DMS153 (cell line): Measurements from ENCODE around the gene TSTD2.

Source experiments
- DNase-seq: peaks from one replicate; lab custom pipeline; 2025; lab: John Stamatoyannopoulos, UW

Gene TSTD2

DNA sequence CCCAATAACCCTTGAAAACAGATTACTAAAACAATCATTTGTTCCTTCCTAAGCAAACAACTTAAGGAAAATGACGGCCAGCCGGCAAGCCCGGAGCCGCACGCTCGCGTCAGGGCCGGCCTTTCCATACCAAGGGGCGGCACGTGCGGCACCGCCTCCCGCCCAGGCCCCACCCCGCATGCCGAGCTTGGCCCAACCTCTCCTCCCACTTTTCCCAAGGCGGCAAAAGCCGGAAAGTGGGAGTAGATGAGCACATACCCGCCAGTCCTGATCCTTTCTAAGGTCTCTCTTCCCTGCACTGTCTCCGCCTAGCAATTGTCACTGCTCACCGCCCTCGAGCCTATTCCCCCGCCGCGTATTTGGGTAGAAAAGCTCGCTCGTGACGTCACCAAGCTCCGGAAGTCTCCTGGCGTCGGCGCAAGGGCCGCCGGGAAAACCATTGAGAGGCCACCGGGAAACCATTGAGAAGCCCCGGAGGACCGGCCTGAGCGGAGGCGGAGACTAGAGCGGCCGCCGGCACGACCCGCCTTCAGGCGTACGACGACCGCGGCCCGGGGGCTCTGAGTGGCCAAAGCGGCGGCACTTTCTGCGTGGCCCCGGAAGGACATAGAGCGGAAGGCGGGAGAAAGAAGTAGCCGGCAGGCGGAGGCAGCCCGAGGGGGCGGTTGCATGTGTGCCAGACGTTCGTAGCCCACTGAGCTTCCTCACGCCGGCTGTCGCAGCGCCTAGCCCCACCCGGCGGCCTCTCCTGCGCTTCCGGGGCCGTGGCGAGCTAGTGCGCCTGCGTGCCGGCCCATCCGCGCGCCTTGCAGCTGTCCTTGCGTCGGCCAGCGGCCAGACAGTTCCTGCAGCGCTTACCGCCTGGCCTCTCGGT lies at the start of gene TSTD2, which contains the start of gene NCBP1:
TSS of gene TSTD2 (minus strand) at position 384 of the 874 bp plus-strand sequence. CDS start 5,806 bp downstream, outside the sequence.
TSS of gene NCBP1 (plus strand) at position 837 of the 874 bp plus-strand sequence. CDS start 61 bp downstream, outside the sequence.
- peak; percentile 95 for DNase-seq

DNA sequence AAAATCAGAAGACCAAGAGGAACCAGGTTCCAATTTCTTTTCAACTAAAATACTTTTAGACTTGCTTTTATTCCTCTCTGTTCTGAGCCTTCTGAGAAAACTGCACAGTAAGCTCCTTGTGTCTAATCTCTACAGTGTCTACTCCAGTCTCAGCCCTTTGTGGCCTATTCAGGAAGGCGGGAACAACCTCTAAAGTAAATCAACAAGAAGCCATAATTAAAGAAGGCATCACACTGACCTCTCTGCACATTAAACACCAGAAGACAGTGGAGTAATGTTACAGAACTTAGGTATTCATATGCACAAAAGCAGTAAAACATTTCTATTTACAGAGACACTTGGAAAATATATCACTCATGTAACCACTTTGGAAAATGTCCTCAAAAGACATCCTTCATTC lies 49.1 kb upstream of the TSTD2 start:
- DNase-seq: no peak

DNA sequence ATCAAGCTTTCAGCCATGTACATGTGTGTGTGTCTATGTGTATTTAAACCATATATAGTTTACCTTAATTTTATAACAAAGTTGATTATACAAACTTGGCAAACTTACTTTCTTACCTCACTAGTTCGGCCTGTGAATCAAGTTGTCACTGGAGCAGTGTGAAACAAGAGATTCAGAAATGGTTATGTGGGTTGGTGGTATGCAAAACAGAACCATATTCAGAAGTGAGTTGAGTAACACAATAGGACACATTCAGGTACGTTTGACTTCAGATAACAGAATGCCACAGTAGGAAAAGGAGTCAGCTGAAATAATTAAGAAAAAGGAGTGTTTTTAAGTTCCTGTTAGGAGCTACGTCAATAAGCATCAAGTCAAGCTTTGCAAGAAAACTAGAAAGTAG lies 42.5 kb upstream of the TSTD2 start:
- no peak for DNase-seq

DNA sequence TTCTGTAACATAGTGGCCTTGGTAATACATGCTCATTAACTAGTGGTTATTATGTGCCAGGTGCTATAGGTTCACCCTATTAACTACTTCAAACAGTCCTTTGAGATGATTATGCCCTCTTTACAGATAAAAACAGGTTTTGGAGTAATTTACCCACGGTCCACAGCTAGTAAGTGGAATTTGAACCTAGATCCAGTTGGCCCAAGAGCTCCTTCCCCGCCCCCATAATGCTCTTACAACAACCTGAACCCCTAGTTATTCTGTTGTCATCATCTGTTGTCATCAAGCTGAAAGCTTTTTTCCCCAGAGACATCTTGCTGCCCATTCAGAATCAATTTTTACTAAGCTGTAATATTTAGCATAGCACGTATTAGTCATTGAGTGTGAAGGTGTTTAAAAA lies 40.8 kb upstream of the TSTD2 start:
- no peak for DNase-seq

DNA sequence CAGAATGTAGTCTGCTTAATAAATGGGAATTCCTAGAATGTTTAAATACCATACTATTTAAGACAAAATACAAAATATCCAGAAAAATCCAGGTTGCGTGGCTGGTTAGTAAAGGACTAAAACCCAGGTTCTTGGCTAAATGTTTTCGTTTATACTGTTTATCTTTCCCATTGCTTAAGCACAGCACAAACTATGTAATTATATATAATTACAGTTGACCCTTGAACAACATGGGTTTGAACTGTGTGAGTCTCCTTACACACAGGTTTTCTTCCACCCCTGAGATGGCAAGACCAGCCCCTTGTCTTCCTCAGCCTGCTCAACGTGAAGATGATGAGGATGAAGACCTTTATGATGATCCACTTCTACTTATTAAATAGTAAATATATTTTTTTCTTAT lies 39.2 kb upstream of the TSTD2 start:
- no peak for DNase-seq

DNA sequence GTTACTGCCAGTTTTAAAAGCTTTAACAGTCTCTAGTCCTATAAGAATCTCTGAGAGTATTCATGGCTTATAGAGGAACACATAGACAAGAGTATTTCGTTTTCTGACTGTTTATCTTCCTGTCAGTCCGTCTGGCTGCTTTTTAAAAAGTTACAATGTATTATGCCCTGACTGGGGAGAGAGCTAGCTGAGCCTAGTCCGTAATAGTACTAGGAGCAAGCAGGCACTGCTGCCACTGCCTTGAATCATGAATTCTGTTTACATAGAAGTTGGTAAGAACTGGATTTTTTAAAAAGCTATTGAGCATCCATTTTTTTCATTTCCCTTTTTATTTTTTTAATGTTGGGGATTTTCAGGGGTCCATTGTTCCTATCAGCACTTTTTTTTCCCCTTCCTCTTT lies 37.4 kb upstream of the TSTD2 start:
- DNase-seq: no peak

DNA sequence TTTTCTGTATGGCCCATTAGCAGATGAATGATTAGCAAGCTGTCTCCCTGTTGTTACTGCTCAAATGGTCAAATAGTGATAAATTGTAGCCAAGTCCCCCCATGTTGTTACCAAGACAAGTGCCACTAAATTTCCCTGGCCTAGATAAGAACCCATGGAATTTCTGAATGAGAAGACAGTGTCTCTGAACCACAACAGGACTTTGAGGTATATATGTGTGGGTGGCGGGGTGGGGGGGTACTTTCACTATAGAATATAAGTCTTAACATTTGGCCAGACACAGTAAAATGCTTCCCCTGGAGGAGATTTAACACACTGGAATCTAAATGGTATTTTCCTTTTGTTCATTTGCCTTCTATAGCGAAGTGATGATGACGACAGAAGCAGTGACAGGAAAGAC lies 35.3 kb upstream of the TSTD2 start:
- no peak for DNase-seq

DNA sequence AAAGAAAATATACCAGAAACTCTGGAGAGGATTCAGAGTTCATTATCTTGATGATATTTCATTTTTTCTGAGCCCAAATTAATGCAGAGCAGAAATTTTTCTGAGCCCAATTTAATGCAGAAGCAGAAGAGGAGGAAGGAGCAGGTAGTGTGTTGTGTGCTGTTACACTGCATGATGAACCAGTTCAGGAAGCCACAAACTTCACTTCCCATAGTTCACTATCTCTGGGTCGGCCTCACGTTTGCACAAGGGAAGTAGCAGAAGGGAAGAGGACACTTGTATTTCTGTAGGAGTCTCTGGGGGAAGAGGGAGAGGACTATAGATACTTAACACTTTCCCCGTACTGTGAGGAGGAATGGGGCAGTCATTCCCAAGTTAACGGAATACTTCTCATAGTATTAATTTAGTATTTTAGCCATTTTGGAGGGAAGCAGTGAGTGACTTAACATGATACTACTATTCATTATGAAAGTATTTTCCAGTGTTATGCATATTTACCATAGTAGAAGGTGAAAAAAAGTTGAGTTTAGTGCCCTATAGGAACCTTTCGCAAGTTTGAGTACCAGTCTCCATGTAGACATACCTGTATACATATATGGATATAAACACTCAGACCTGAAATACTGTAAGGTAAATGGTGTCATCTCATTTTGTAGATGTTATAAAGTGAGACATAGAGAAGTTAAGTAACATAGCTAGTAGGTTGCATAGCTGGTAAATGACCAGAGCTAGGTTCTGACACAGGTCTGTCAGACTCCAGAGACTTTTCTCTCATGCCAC lies 33.9 kb upstream of the TSTD2 start:
- DNase-seq: no peak

DNA sequence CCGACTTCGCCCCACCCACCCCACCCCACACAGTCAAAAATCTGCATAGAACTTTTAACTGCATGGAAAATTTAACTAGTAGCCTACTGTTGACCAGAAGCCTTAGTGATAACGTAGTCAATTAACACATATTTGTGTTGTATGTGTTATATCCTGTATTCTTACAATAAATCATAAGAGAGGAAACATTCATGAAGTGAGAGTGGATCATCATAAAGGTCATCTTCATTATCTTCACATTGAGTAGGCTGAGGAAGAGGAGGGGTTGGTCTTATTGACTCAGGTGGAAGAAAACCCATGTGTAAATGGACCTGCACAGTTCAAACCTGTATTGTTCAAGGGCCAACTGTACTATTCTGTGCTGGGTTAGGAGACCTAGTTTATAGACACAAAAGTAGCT lies 32.6 kb upstream of the TSTD2 start:
- DNase-seq: no peak

DNA sequence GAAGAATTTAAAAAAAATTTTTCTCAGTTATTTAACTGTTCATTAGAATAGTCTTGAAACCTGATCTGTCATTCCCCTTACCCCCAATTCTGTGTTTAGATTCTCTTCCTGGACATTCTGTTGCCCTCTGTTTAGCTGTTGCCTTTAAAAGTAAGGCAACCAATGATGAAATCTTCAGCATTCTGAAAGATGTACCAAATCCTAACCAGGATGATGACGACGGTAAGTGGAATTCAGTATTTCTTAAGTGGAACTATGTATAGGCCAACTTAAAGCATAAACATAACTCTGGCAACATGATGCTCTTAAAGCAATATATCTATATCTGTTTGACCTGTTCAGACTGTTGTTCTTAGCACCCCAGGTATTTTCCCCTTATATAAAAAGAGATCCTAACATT lies 27.7 kb upstream of the TSTD2 start:
- no peak for DNase-seq

DNA sequence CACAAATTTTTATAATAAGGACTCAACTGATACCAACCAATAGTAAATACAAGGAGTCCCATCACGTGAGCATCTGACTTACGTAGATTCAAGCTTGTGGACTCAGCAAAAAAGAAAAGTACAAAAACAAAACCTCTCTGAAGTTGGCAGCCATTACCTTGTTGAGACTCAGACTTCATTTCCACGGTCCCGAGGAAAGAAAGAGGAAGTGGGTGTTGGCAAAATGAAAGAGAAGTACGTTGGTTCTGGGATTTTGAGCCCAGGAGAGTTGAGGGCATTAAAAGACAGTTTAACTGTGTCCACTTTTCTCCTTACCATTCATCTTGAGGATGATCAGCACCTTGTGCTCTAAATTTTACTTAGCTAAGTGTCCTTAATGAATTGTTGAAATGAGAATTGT lies 27.2 kb upstream of the TSTD2 start:
- DNase-seq: no peak

DNA sequence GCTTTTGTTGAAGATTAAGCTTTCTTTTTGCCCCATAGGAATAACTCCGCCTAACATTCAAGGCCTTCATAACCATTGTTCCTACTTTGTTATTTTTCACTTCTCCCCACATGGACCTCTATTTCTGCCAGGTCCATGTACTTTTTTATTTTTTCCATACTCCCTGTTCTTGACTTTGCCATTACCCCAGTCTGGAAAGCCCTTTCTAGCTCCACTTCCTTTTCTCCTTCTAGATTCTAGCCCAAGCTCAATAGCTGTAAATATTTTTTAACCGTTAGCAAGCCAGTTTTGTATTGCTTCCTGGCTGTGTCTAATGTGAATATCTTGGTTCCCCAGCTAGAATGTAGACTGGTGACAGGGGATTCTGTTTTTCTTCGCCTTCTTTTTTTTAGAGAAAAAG lies 26.6 kb upstream of the TSTD2 start:
- no peak for DNase-seq

DNA sequence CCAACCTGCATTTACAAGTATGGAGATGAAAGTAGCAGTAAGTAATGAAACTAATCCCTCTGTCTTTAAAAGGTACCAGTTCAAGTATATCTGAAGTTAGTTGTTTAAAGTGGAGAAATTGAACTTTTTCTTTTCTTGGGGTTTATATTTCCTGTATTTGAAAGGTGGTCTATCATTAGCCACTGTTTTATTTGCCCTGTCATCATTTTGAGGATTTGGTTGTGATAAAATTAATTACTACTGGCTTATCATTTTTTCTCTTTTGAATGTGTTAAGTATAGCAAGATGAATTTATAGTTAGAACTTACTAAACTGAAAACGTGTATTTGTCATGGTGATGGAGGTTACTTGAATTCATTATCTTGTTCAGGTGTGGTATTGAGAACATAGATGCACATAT lies 25.5 kb upstream of the TSTD2 start:
- DNase-seq: no peak

DNA sequence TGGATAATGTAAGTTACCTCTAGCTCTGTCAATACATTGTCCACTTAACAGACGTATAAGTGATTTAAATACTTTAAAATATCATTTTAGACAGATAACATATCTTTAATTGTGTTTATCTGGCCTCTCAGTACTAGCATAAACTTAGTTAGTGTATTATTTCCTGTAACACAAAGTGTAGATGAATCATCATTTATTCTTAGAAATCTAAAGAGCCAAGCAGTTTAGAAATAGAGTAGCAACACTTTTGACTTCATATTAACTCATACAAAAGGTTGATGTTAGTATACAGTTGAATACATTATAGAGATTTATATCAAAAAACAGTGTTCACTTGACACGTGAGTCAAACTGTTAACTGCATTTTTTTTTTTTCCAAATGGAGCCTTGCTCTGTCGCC lies 18.5 kb upstream of the TSTD2 start:
- no peak for DNase-seq

DNA sequence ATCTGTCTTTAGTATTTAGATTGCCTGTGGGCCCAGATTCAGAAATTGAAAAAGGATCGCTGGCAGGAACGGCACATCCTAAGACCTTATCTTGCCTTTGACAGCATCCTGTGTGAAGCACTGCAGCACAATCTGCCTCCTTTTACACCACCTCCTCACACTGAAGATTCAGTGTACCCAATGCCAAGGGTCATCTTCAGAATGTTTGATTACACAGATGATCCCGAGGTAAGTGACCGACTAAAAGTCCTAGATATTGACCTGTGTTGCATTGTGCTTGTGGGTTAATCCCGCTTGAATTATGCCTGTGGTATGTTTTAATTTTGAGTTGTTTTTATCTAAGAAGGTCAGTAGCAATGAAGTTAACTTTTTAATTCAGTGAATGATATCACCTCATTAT lies 14.8 kb upstream of the TSTD2 start:
- no peak for DNase-seq

DNA sequence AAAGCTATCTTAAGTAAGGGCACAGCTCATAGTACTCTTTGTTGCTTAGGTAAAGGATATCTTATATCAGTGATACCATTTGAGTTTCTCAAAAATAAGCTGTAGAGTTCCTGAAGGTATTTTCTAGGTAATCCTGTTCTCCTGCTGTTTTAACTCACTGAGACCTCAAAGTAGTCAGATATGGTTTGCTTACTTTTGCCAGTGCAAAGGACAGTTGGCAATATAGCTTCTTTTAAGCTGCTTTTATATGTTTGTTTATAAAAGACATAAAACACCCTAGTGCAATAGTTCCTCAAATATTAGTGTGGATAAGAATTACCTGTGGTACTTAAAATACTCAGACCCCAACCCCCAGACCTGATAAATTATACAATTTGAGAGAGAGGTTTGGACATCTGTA lies 12.6 kb upstream of the TSTD2 start:
- DNase-seq: no peak

DNA sequence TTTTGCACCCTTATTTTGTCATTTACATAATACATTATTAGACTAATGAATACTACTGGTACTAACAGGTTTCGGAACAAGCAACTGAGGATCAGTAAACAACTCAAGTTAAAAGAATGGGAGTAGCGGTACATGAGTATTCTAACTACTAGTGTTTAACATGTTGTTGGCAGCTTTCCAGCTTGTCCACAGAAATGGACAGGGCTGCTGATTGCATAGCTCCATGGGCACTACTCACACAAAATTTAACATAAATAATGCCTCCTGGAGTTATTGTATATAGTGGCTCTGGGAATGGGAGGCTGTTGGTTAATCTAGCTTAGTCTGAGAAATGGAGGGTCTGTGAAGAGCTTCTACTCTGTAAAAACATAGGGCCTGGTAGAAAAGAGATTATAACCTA lies 7.2 kb upstream of the TSTD2 start:
- DNase-seq: peak; percentile 8

DNA sequence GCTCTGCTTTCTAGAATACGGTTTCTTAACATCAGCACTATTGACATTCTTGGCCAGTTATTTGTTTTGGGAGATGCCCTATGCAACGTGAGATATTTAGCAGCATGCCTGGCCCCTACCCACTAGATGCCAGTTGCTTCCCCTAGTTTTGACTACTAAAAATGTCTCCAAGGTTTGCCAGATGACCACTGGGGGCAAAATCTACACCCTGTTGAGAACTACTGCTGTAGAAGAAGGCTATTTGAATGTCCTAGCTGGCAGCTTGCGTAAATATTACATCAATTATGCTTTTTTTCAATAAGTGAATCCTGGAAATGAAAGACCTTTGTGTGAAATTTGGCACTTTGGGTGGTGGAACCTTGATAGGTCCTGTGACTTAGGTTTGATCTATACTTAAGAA lies 5.5 kb upstream of the TSTD2 start:
- no peak for DNase-seq

DNA sequence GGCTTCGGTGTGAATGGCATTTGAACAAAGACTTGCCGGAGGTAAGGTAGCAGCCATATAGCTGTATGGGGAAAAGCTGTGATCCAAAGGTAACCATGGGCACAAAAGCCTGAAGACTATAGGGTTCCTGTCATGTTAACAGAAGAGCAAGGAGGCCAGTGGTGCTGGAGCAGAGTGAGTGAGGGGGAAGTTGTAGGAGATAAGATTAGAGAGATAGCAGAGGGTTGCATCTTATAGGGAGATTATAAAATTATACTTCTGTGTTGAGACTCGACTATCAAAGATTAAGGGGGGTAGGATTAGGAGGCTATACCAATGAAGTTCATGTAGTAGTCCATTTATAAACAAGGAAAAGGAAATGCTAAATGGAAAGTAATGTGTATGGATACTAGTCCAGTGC lies 3.7 kb upstream of the TSTD2 start:
- DNase-seq: no peak

DNA sequence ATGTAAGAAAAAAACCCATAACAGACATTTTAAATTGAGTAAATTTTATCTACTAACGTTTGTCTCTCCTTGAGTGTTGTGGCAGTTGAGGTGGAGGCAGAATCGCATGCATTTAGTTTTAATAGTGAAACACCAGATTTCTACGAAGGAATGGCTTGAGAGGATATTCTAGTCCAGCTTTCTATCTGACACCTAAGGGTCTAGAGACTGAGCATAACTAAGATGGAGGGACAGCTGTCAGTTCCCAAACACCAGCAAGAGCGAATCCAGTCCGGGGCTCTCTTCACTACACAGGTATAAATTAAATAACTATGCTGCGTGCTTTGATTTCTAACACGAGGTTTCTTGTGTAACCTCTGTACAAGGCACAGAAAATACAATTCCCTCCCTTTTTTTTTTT lies 1.9 kb upstream of the TSTD2 start:
- no peak for DNase-seq

DNA sequence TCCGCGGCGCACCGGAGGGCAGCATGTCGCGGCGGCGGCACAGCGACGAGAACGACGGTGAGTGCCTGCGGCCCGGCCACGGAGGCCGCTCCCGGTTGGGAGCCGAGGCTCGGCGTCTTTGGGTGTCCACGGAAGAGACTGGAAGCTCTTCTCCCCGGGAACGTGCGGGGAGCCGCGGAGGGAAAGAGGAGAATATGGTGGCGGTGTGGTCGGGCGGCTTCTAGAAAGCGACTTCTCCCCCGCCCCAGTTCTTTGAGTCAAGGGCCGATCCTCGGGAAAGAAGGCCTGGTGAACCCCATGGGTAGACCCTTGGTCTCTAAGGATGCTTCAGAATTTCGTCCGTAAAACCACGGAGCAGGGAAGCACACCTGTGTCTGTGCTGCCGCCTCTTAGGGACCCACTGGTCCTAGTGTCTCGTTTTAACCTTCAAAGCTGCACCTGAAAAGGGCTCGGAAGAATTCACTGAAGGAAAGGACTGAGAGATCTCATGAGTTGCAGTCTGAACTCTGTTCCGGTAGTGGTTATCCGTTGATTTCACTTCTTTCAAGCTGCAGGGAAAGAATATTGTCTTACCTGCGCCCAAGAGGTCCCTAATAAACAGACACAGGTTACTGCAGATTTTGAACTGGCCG lies 807 bp upstream of the TSTD2 start:
- DNase-seq: no peak

DNA sequence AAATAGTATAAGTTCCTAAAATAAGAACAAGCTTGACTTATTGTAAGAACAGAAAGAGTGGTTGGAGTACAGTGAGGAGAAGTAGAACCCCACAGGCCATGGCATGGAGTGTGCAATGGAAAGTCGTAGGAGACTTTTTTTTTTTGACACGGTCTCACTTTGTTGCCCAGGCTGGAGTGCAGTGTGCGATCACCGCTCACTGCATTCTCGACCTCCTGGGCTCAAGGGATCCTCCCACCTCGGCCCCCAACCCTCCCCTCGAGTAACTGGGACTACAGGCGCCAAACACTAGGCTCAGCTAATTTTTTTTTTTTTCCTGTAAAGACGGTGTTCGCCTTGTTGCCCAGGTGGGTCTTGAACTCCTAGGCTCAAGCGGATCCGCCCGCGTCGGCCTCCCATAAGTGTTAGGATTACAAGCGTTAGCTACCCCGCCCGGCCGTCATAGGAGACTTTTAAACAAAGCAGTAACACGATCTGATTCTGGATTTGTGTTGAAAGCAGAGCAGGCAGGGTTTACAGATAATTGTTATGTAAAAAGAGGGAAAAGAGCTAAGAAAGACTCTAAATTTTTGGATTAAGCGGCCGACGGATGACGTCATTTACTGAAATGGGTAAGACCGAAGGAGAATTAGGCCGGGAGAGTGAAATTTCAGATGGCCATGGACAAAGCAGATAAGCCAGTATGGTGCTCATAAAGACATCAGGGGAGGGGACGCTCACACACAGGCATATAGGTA lies 752 bp downstream of the TSTD2 start:
- DNase-seq: peak; percentile 61
